IPS-18c (cell line): ENCODE data around the gene INTS6L.
"Not testable (repeated sequence)": the region's sequence is repeated elsewhere in the genome, so short reads cannot be mapped to it uniquely, and the experiment has no call there.

Source experiments
- H3K4me3 ChIP-seq: 2 replicates; pipeline ENCODE4 v1.7.0; 2013; ENCODE audit warnings: low read depth, mild to moderate bottlenecking, low read length, moderate library complexity; ENCODE audit not compliant: insufficient read depth
- H3K9me3 ChIP-seq: one replicate; pipeline ENCODE4 v1.6.1; 2013; ENCODE audit warnings: mild to moderate bottlenecking, low read length, moderate library complexity; ENCODE audit not compliant: control insufficient read depth, insufficient read depth

INTS6L gene

DNA sequence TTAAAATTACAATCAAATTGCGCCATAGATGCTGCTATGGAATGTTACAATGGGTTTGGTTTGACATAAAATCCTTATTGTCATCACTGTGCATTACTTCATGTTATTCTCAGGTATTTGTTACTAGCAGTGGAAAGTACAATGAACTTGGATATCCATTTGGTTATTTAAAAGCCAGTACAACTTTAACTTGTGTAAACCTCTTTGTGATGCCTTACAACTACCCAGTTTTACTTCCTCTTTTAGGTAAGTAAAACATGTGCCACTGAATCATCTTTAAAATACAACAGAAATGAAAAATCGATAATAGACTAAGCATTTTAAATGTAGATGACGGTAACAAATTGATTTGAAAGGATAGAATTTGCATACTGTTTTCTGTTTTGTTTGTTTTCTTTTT lies 35.6 kb downstream of the INTS6L start:
- H3K4me3 ChIP-seq, result no peak overlapping the region
- H3K9me3 ChIP-seq, result no peaks in the 10 kb centered on the region

DNA sequence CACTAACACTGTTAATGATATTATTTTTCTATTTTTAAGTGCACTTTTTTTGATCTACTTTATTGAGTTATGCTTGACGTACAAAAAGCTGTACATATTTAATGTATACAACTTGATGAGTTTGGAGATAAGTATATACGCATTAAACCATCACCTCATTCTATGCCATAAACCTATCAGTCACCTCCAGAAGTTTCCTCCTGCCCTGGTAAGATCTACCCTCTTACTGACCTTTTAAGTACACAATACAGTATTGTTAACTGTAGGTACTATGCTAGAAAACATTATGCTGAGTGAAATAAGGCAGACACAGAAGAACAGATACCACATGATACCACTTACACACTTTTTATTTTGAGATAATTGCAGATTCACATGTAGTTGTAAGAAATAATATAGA lies 36.9 kb downstream of the INTS6L start:
- Histone ChIP-seq H3K9me3 (no peaks in the 10 kb centered on the region), H3K4me3 (no peak overlapping the region)

DNA sequence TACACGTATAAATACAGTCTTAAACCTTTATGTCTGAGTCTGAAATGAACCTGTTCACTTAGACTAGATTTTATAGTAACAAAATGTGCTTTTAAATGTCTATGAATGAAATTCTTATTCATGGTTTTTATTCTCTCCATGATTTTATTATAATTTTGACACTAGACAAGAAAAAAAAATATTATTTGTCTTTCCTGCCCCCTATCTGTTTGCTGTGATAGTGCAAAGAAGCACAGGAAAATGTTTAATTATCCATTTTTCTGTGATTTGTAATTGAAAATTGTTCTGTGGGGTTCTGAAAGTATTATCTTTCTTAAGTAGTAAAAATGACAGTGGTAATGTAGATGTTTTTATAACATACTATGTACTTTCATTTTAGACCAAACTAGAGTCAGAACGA lies 52.0 kb downstream of the INTS6L start:
- H3K9me3 ChIP-seq, result peaks cover 2% of the 10 kb centered on the region
- no peak overlapping the region for H3K4me3 ChIP-seq

DNA sequence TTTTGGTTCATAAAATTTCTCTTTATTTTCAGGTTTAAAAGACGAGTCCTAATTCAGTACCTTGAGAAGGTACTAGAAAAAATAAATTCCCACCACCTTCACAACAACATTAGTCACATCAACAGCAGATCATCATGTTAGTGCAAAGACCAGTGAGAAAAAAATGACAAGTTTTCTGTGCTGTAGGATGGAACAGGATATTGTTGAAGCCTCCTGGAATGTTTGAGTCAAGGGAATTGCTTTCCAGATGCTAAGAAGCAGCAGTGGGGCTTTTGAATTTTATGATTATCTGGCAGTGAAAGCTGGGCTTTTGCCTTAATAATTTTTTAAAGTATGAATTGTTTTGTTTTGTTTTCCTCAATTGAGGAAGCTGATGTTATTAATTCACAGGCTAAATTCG lies 61.0 kb downstream of the INTS6L start:
- Histone ChIP-seq H3K9me3 (peaks cover 6% of the 10 kb centered on the region), H3K4me3 (no peak overlapping the region)

DNA sequence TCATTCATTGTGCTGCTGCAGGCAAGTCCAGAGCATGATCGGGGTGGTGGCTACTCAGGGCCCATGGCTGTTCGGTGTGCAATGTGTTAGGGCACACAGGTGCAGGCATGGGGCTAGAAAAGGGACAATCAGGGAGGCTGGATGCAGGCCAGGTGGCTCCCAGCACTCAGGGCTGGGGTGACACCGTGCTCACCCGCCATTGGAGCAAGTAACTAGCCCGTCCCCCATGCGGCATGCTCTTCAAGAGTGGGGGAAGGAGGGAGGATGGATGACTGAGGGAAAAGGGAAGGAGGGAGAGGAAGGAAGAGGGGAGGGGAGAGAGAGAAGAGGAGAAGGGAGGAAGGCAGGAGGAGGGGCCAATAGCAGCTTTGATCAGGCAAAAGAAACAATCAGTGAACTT lies 64.7 kb downstream of the INTS6L start:
- no peak overlapping the region for H3K4me3 ChIP-seq
- no peaks in the 10 kb centered on the region for H3K9me3 ChIP-seq

DNA sequence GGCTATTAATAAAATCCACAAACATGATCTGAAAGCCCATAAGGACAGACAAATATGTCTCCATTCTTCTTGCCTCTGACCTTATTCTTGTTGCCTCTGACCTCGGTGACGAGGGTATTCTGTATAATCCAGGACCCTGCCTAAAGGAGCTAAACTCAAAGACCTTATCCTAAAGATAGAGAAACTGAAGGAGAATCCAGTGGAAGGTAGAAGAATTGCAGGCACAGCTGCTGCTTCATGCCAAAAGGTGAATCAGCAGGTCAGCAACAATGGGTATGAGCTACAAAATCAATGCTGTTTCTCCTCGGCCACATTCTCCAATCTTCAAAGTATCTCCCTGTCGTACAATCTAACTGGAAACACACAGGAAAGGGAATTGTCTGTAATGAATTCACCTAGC lies 71.4 kb downstream of the INTS6L start:
- no peak overlapping the region for H3K4me3 ChIP-seq
- peaks cover 8% of the 10 kb centered on the region for H3K9me3 ChIP-seq

DNA sequence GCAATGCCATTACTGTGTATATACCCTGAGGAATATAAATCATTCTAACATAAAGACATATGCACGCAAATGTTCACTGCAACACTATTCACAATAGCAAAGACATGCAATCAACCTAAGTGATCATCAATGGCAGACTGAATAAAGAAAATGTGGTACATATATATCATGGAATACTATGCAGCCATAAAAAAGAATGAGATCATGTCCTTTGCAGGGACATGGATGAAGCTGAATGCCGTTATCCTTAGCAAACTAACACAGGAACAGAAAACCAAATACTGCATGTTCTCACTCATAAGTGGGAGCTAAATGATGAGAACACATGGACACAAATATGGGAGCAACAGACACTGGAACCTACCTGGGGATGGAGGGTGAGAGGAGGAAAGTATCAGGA lies 73.6 kb downstream of the INTS6L start:
- H3K4me3 ChIP-seq, H3K9me3 ChIP-seq: not testable (repeated sequence)

DNA sequence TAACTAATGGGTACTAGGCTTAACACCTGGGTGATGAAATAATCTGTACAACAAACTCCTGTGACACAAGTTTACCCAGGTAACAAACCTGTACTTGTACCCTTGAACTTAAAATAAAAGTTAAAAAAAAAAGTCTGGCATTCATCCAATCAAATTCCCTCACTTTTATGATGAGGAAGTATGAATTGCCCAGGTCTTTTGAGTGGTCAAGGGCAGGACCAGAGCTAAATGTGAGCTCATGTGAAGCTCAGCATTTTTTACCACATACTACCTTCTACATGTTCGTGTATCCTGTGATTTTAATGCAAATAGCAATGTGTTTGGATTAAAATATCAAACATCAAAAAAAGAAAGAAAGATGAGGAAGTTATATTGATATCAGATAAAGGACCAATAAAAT lies 74.0 kb downstream of the INTS6L start:
- H3K9me3 ChIP-seq, H3K4me3 ChIP-seq: not testable (repeated sequence)

DNA sequence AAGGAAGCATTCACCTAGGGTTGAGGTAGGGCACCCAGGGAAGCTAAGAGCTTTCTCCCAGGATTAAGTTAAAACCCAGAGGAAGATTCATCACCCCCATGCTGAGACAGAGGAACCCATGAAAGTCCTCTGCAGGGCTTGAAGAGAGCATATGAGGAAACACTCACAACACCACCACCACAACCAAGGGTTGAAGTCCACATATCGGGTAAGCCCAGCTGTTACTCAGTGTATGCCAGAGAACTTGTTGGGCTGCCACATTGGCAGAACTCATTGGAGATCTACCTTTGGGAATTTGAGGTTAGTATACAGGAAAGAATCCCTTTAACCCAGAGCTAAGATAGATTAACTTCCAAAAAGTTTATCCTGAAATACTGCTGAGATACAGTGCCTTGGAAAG lies 75.1 kb downstream of the INTS6L start:
- Histone ChIP-seq H3K4me3 (no peak overlapping the region), H3K9me3 (peaks cover 8% of the 10 kb centered on the region)

DNA sequence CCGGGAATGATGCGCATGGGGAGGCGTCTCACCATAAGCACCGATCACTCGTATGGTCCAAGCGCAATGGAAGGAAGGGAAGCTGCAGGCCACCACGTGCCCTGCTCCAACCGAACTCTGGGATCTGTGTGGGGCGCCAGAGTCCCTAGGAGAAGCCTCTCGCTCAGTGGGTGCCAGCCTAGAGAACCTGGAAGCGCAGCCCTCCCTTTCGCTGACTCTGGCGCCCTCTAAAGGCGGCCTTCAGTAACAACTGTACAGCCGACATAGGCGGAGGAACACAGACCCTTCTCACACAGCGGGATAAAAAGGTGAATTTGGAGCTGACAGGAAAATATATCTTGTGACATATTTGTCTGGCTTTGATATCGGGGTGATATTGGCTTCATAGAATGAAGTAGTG lies 76.0 kb downstream of the INTS6L start:
- H3K4me3 ChIP-seq, result no peak overlapping the region
- peaks cover 6% of the 10 kb centered on the region for H3K9me3 ChIP-seq

DNA sequence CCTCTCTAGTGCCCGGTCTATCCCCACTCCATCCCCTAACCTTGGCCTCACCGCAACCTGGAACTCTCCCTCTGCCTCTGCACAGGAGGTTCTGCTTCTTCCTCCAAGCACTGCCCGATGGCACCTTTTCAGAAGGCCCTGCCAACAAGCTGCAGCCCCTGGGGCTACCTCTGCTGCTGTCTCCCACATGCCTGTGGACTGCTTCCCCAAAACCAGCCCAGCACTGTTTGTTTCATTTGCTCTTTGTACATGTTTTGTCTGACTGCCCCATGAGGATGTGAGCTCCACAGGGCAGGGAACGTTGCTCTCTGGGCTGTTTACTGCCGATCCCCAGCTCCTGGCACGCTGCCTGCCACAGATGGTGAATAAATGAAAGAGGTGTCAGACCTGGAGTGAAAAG lies 85.4 kb downstream of the INTS6L start:
- Histone ChIP-seq H3K4me3 (no peak overlapping the region), H3K9me3 (peaks cover 7% of the 10 kb centered on the region)

DNA sequence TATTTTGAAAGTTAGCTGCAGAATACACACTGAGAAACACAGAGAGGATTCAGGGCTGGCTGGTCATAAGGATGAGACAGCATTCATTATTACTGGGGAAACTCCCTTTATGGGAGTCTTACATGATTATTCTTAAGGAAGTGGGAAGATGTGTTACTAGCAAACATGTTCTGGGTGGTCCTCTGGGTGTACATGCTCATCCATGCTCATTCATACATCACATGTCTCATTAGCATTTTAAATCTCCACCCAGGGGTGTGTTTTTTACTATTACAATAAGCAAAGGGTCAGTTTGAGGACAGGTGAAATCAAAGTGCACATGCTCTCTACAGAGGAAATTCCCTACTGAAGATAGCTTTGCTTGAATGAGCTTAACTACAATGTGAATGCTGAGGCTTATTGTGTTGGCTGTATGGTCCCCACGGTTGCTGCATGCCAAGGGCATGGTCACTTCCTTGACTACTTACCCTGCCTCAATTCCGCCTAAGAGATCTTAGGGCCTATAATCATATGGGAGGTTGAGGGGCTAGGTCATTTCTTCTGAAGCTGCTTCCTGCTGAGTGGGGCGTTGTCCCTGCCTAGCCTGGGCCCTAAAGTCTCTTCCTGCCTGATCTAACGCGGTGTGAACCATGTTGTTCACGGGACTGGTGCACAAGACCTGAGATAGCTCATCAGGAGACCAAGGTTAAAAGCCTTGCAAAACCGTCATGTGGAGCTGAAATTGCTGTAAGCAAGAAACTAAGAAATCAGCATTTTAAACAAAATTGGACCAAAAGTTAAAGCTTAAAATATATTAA lies 104.1 kb downstream of the INTS6L start:
- H3K9me3 ChIP-seq, H3K4me3 ChIP-seq: not testable (repeated sequence)

DNA sequence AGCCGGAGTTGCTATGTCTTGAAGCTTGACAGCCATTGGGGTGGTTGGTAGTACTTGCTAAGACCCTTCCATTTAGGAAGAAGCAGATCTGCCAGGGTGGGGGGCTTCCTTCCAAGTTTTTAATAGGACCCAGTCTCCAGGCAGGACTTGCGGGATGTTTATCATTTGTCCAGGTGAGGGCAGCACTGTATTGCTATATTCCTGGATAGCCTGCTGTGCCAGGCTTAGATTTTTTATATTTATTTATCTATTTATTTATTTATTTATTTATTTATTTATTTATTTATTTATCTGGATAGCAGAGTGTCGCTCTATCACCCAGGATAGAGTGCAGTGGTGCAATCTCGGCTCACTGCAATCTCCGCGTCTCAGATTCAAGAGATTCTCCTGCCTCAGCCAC lies 105.5 kb downstream of the INTS6L start:
- H3K4me3 ChIP-seq, result no peak overlapping the region

DNA sequence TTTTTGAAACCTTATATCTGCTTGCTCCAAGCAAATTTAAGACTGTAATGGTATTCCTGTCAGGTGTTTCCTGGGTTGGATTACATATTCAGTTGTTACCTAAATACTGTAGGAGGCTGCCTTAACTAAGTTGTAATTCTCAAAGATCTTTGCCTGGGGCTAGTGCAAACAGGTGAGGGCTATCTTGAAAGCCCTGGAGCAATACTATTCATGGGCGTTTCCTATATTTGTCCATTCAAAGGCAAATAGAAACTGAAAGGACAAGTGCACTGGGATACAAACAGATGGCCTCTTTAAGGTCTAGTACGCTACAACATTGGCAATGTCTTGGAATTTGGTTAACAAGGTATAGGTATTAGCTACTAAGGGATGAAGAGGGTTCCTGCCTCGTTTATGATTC lies 108.9 kb downstream of the INTS6L start:
- H3K9me3 ChIP-seq, result peaks cover 13% of the 10 kb centered on the region

More for the DNA sequence above, 105.5 kb downstream of the INTS6L start:
- H3K9me3 ChIP-seq, result no peaks in the 10 kb centered on the region

More for the DNA sequence above, 108.9 kb downstream of the INTS6L start:
- no peak overlapping the region for H3K4me3 ChIP-seq
